MG63 (cell line): ENCODE data around the gene CACNA1D. TPM values are rescaled to one million over a fixed set of nuclear protein-coding genes. Genes with fewer than 3 reads are reported as not detected.
"Not testable (repeated sequence)": the region's sequence is repeated elsewhere in the genome, so short reads cannot be mapped to it uniquely, and the experiment has no call there.

Experiments used
- DNase-seq: peaks from one replicate; pipeline ENCODE4 v3.0.0-alpha.2; 2020
- H3K27me3 ChIP-seq: fragments of 250-450 bp; sonication (Bioruptor Pico); 2 replicates; pipeline ENCODE4 v1.5.1; 2020; ENCODE audit warnings: mild to moderate bottlenecking, moderate library complexity
- H3K36me3 ChIP-seq: fragments of 250-450 bp; sonication (Bioruptor Pico); 2 replicates; pipeline ENCODE4 v1.5.1; 2020; ENCODE audit warnings: mild to moderate bottlenecking, moderate library complexity
- H3K4me3 ChIP-seq: fragments of 250-450 bp; sonication (Bioruptor Pico); 2 replicates; pipeline ENCODE4 v1.5.1; 2020; ENCODE audit warnings: mild to moderate bottlenecking, moderate library complexity
- H3K9me3 ChIP-seq: fragments of 250-450 bp; sonication (Bioruptor Pico); 2 replicates; pipeline ENCODE4 v1.5.1; 2020; ENCODE audit warnings: mild to moderate bottlenecking, moderate library complexity
- total RNA-seq: library from RNA; depleted of rRNA; stranded (reverse); fragments of >200 nt; shearing (Covaris generic); gene quantifications from 2 replicates; pipeline ENCODE4 v1.2.3, GENCODE V29; 2014; ENCODE audit warnings: low replicate concordance

The CACNA1D gene
- total RNA-seq, 1 experiment from 2014 or later = not detected

GRCh38 chr3:53545310-53545995, 51.0 kb downstream of the CACNA1D start:
- Histone ChIP-seq H3K4me3 (no peak overlapping the region), H3K9me3 (no peaks in the 10 kb centered on the region)
- no peak for DNase-seq

GRCh38 chr3:53545996-53546359, 51.6 kb downstream of the CACNA1D start:
- Histone ChIP-seq H3K4me3 (no peak overlapping the region), H3K27me3 (no peaks in the 10 kb centered on the region), H3K36me3 (no peaks in the 10 kb centered on the region), H3K9me3 (no peaks in the 10 kb centered on the region)
- no peak for DNase-seq

More at GRCh38 chr3:53545310-53545995, 51.0 kb downstream of the CACNA1D start:
- Histone ChIP-seq H3K27me3 (no peaks in the 10 kb centered on the region), H3K36me3 (no peaks in the 10 kb centered on the region)

- no peak overlapping the region for H3K4me3 ChIP-seq
- H3K36me3 ChIP-seq = no peaks in the 10 kb centered on the region
- no peaks in the 10 kb centered on the region for H3K9me3 ChIP-seq
- H3K27me3 ChIP-seq = no peaks in the 10 kb centered on the region
- no peak for DNase-seq
Observed at GRCh38 chr3:53547327-53547726, 52.9 kb downstream of the CACNA1D start.

GRCh38 chr3:53550005-53550620, 55.7 kb downstream of the CACNA1D start:
- no peaks in the 10 kb centered on the region for H3K27me3 ChIP-seq
- no peak for DNase-seq
- no peak overlapping the region for H3K4me3 ChIP-seq
- no peaks in the 10 kb centered on the region for H3K9me3 ChIP-seq
- no peaks in the 10 kb centered on the region for H3K36me3 ChIP-seq

- H3K9me3 ChIP-seq = no peaks in the 10 kb centered on the region
- H3K27me3 ChIP-seq = no peaks in the 10 kb centered on the region
- no peak overlapping the region for H3K4me3 ChIP-seq
- DNase-seq = no peak
- H3K36me3 ChIP-seq = no peaks in the 10 kb centered on the region
Observed at GRCh38 chr3:53551324-53551723, 56.9 kb downstream of the CACNA1D start.

GRCh38 chr3:53552730-53553129, 58.3 kb downstream of the CACNA1D start:
- no peaks in the 10 kb centered on the region for H3K36me3 ChIP-seq
- H3K9me3 ChIP-seq = no peaks in the 10 kb centered on the region
- no peak for DNase-seq
- H3K4me3 ChIP-seq = no peak overlapping the region
- 0 out of 2 replicates have a peak, but pooled peaks cover 2% of the 10 kb centered on the region for H3K27me3 ChIP-seq

GRCh38 chr3:53553200-53553599, 58.8 kb downstream of the CACNA1D start:
- Histone ChIP-seq H3K4me3 (no peak overlapping the region), H3K36me3 (no peaks in the 10 kb centered on the region), H3K9me3 (no peaks in the 10 kb centered on the region), H3K27me3 (0 out of 2 replicates have a peak, but pooled peaks cover 2% of the 10 kb centered on the region)
- no peak for DNase-seq

GRCh38 chr3:53554559-53555067, 60.2 kb downstream of the CACNA1D start:
- H3K36me3 ChIP-seq = no peaks in the 10 kb centered on the region
- 0 out of 2 replicates have a peak, but pooled peaks cover 4% of the 10 kb centered on the region for H3K27me3 ChIP-seq
- H3K9me3 ChIP-seq = no peaks in the 10 kb centered on the region
- no peak for DNase-seq
- no peak overlapping the region for H3K4me3 ChIP-seq

- 0 out of 2 replicates have a peak, but pooled peaks cover 4% of the 10 kb centered on the region for H3K27me3 ChIP-seq
- no peaks in the 10 kb centered on the region for H3K36me3 ChIP-seq
- H3K9me3 ChIP-seq = no peaks in the 10 kb centered on the region
- no peak for DNase-seq
- H3K4me3 ChIP-seq = no peak overlapping the region
Observed at GRCh38 chr3:53555068-53555588, 60.7 kb downstream of the CACNA1D start.

- no peak overlapping the region for H3K4me3 ChIP-seq
- no peak for DNase-seq
- H3K27me3 ChIP-seq = no peaks in the 10 kb centered on the region; the same call in 1 of the 2 replicates
- H3K9me3 ChIP-seq = no peaks in the 10 kb centered on the region
- H3K36me3 ChIP-seq = no peaks in the 10 kb centered on the region
Observed at GRCh38 chr3:53566461-53567145, 72.2 kb downstream of the CACNA1D start.

GRCh38 chr3:53570081-53570480, 75.7 kb downstream of the CACNA1D start:
- Histone ChIP-seq H3K9me3 (no peaks in the 10 kb centered on the region), H3K36me3 (no peaks in the 10 kb centered on the region), H3K27me3 (no peaks in the 10 kb centered on the region; the same call in 1 of the 2 replicates), H3K4me3 (no peak overlapping the region)
- no peak for DNase-seq

GRCh38 chr3:53570709-53571108, 76.3 kb downstream of the CACNA1D start:
- Histone ChIP-seq H3K4me3 (no peak overlapping the region), H3K36me3 (no peaks in the 10 kb centered on the region), H3K9me3 (no peaks in the 10 kb centered on the region), H3K27me3 (no peaks in the 10 kb centered on the region)
- peak; percentile 73 for DNase-seq

GRCh38 chr3:53571264-53571663, 76.9 kb downstream of the CACNA1D start:
- no peak for DNase-seq
- no peaks in the 10 kb centered on the region for H3K27me3 ChIP-seq
- no peaks in the 10 kb centered on the region for H3K9me3 ChIP-seq
- H3K36me3 ChIP-seq = no peaks in the 10 kb centered on the region
- H3K4me3 ChIP-seq = no peak overlapping the region

- not testable (repeated sequence) for DNase-seq, H3K36me3 ChIP-seq, H3K27me3 ChIP-seq, H3K9me3 ChIP-seq, H3K4me3 ChIP-seq
Observed at GRCh38 chr3:53572184-53572583, 77.8 kb downstream of the CACNA1D start.

- Histone ChIP-seq H3K4me3 (no peak overlapping the region), H3K36me3 (no peaks in the 10 kb centered on the region), H3K27me3 (no peaks in the 10 kb centered on the region), H3K9me3 (no peaks in the 10 kb centered on the region)
- DNase-seq = no peak
Observed at GRCh38 chr3:53577506-53577905, 83.1 kb downstream of the CACNA1D start.

- H3K9me3 ChIP-seq = no peaks in the 10 kb centered on the region
- no peak for DNase-seq
- H3K4me3 ChIP-seq = no peak overlapping the region
- no peaks in the 10 kb centered on the region for H3K36me3 ChIP-seq
- H3K27me3 ChIP-seq = no peaks in the 10 kb centered on the region
Observed at GRCh38 chr3:53579636-53580035, 85.2 kb downstream of the CACNA1D start.

- DNase-seq = no peak
- H3K27me3 ChIP-seq = no peaks in the 10 kb centered on the region
- no peaks in the 10 kb centered on the region for H3K36me3 ChIP-seq
- no peaks in the 10 kb centered on the region for H3K9me3 ChIP-seq
- no peak overlapping the region for H3K4me3 ChIP-seq
Observed at GRCh38 chr3:53581671-53582070, 87.3 kb downstream of the CACNA1D start.
